ENCODE data around the gene SDC4. TPM values are rescaled to one million over a fixed set of nuclear protein-coding genes. Genes with fewer than 3 reads are reported as not detected.

The SDC4 gene
- total RNA-seq, 4 donors from 2014 or later: 41.2 to 72.5 (median 63.4) TPM

DNA sequence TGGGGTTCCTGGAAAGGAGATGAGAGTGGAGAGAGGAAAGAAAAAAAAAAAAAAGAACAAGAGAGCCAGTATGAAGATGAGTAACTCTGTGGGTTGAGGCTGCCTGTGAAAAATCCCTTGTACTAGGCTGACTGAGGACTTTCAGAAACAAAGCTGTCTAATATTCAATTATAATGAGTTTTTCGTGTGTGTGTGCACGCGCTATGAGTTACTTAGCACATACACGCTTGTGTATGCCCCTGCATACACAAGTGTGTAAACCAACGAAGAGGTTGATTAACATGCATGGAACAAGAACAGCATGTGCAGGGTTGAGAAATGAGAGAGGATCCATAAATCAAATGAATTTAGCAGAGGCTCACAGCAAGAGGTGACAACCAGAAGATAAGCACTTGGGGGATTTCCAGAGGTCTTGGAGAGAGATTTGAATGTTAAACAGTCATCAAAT lies 46.4 kb downstream of the SDC4 start:
- Histone ChIP-seq H3K27me3 (peaks cover 0 to 32% of the 10 kb centered on the region in 2 donors), H3K27ac (no peak overlapping the region), H3K4me3 (no peak overlapping the region), H3K4me1 (peaks cover 0 to 7% (median 0%) of the 10 kb centered on the region in 4 donors), H3K36me3 (no peaks in the 10 kb centered on the region), H3K9me3 (no peaks in the 10 kb centered on the region)
- TF ChIP-seq EP300 (IDR thresholded peaks at IDR 0.05): no peak
- TF ChIP-seq, protein P1, sequence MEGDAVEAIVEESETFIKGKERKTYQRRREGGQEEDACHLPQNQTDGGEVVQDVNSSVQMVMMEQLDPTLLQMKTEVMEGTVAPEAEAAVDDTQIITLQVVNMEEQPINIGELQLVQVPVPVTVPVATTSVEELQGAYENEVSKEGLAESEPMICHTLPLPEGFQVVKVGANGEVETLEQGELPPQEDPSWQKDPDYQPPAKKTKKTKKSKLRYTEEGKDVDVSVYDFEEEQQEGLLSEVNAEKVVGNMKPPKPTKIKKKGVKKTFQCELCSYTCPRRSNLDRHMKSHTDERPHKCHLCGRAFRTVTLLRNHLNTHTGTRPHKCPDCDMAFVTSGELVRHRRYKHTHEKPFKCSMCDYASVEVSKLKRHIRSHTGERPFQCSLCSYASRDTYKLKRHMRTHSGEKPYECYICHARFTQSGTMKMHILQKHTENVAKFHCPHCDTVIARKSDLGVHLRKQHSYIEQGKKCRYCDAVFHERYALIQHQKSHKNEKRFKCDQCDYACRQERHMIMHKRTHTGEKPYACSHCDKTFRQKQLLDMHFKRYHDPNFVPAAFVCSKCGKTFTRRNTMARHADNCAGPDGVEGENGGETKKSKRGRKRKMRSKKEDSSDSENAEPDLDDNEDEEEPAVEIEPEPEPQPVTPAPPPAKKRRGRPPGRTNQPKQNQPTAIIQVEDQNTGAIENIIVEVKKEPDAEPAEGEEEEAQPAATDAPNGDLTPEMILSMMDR (IDR thresholded peaks at IDR 0.05): no peak
- TF ChIP-seq POLR2A (IDR thresholded peaks at IDR 0.05): no peak
- WGBS, 2 donors: 59 to 68% methylated on average over 5 of the region's 5 CpGs
- no peak for DNase-seq (ENCODE audit: low spot score in 2 of 2)

GRCh38 chr20:45300961-45301360 lies 47.3 kb downstream of the SDC4 start:
- WGBS, 2 donors: 30 to 68% methylated on average over 3 of the region's 4 CpGs
- Histone ChIP-seq H3K4me3 (no peak overlapping the region), H3K4me1 (no peaks in the 10 kb centered on the region), H3K27ac (no peak overlapping the region), H3K9me3 (no peaks in the 10 kb centered on the region), H3K36me3 (no peaks in the 10 kb centered on the region), H3K27me3 (peaks cover 0 to 23% of the 10 kb centered on the region in 2 donors)
- no peak for TF ChIP-seq EP300 (IDR thresholded peaks at IDR 0.05)
- TF ChIP-seq, protein P1 (IDR thresholded peaks at IDR 0.05): no peak
- no peak for TF ChIP-seq POLR2A (IDR thresholded peaks at IDR 0.05)
- no peak for DNase-seq (ENCODE audit: low spot score in 2 of 2)

DNA sequence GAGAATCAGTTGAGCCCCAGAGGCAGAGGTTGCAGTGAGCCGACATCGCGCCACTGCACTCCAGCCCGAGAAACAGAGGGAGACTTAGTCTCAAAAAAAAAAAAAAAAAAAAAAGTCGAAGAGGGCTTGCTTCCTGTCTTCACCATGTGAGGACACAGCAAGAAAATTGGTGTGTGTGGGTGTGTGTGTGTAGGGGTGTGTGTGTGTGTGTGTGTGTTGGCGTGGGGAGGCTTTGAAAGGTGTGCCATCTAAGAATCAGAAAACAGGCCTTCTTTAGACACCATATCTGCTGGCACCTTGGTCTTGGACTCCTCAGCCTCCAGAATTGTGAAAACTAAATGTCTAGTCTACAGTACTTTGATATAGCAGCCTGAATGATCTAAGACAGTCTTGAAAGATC lies 48.4 kb downstream of the SDC4 start:
- DNase-seq (ENCODE audit: low spot score in 2 of 2): no peak
- no peaks in the 10 kb centered on the region for H3K9me3 ChIP-seq
- H3K4me1 ChIP-seq: no peaks in the 10 kb centered on the region
- H3K27ac ChIP-seq: no peak overlapping the region
- WGBS, 2 donors: 89 to 93% methylated on average over 6 of the region's 6 CpGs
- no peak overlapping the region for H3K4me3 ChIP-seq
- no peaks in the 10 kb centered on the region for H3K36me3 ChIP-seq
- H3K27me3 ChIP-seq: peaks cover 0 to 16% of the 10 kb centered on the region in 2 donors
- no peak for TF ChIP-seq EP300 (IDR thresholded peaks at IDR 0.05)
- TF ChIP-seq, protein P1 (IDR thresholded peaks at IDR 0.05): no peak

DNA sequence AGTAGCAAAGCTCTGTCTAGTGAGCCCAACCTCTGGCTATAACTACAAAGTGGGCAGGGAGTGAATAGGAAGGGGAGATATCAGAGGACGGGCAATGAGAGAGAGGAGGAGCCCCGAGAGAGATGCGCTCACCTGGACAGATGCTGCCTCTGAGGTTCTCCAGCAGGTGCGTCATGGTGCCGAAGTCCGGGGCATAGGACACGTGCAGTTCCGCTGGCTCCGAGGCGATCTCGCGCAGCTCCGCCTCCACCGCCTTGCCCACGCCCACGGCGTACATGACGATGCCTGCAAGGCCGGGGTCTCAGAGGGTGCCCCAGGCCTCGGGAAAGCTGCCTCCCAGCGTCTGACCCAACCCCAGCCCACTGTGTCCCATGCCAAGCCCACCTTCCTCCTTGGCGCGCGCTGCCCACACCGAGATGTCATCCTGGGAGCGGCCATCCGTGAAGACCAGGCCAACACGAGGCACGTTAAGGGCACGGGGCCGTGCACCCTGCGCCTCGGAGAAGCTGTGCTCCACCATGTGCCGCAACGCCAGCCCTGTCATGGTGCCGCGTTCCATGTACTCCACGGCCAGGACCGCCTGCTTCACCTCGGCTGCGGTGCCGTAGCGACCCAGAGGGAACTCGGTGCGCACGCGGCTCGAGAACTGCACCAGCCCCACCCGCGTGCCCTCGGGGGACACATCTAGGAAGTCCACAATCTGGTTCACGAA lies 50.3 kb downstream of the SDC4 start:
- H3K27ac ChIP-seq: no peak overlapping the region
- peaks cover 0 to 6% of the 10 kb centered on the region in 2 donors for H3K27me3 ChIP-seq
- H3K36me3 ChIP-seq: no peaks in the 10 kb centered on the region
- 92% methylated on average over 52 of the region's 52 CpGs for WGBS, 2 donors
- no peak for DNase-seq (ENCODE audit: low spot score in 2 of 2)
- H3K9me3 ChIP-seq: no peaks in the 10 kb centered on the region
- H3K4me1 ChIP-seq: peaks cover 0 to 18% (median 0%) of the 10 kb centered on the region in 4 donors
- TF ChIP-seq EP300 (IDR thresholded peaks at IDR 0.05) (no peak), POLR2A (IDR thresholded peaks at IDR 0.05) (no peak)
- TF ChIP-seq, protein P1 (IDR thresholded peaks at IDR 0.05): no peak
- no peak overlapping the region for H3K4me3 ChIP-seq

DNA sequence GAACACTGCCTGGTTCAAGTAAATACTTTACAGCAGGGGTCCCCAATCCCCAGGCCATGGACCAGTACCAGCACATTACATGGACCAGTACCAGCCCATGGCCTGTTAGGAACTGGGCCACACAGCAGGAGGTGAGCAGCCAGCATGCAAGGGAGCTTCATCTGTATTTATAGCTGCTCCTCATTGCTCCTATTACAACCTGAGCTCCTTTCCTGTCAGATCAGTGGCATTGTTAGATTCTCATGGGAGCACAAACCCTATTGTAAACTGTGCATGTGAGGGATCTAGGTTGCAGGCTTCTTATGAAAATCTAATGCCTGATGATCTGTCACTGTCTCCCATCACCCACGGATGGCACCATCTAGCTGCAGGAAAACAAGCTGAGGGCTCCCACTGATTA lies 53.6 kb downstream of the SDC4 start:
- Histone ChIP-seq H3K27ac (no peak overlapping the region), H3K4me3 (no peak overlapping the region), H3K36me3 (no peaks in the 10 kb centered on the region), H3K9me3 (no peaks in the 10 kb centered on the region), H3K4me1 (peaks cover 0 to 40% (median 4%) of the 10 kb centered on the region in 4 donors), H3K27me3 (no peaks in the 10 kb centered on the region)
- no peak for TF ChIP-seq POLR2A (IDR thresholded peaks at IDR 0.05)
- no peak for TF ChIP-seq EP300 (IDR thresholded peaks at IDR 0.05)
- DNase-seq (ENCODE audit: low spot score in 2 of 2): no peak
- WGBS, 2 donors: 95 to 96% methylated on average over 1 of the region's 1 CpG
